ENCODE data around the gene ARAP1. TPM values are rescaled to one million over a fixed set of nuclear protein-coding genes. Genes with fewer than 3 reads are reported as not detected.

ARAP1 gene
- total and polyA plus RNA-seq, 2 donors (not counting 3 experiments of a cell fraction or from before 2014, with no cell fraction given): 36.8 to 66.2 TPM

GRCh38 chr11:72652133-72652532 lies 100.1 kb downstream of the ARAP1 start:
- ChIA-PET CTCF (interaction anchor here (1.1 to 2.3 kb wide), 3 partner anchors 10 to 67 kb away, joined by 3 to 9 read pairs (median 4); no protein-coding TSS in a partner anchor), POLR2A (no interaction called here)
- intact Hi-C loops (cut with micrococcal nuclease): no loop called here

DNA sequence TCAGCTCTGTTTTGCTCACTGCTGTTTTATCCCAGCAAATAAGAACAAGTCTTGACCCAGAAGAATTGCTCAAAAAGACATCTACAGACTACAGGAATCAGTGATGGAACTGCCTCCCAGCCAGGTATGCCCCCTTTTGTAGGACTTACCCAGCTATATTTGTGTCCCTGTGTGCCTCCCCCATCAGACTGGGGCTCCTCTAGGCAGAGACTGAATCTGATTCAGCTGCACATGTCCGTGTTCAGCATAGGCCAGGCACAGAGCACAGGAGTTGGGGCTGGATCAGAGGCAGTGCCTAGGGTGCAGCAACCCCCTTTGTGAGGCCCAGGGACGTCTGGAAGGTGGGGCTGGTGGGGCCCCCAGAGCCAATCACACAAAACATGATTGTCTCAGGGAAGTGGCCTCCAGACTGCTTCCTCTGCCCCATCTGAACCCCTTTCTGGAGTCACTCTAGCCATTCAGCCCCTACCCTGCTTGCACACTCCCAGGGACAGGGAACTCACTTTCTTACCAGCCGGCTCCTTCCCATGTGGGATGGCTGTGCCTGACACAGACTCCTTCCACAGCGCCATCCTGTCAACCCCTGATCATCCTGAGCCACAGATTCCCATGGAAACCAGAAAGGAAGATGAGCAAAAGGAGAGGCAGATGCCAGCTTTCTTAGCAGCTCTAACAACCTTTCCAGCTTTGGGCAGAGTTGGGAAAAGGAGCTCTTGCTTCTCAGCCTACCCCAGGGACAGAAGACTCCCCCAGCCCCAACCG lies 102.8 kb downstream of the ARAP1 start:
- CTCF ChIA-PET: interaction anchor here (1.0 to 2.0 kb wide), 5 partner anchors 33 to 64 kb away, joined by 3 to 13 read pairs (median 3); no protein-coding TSS in a partner anchor

More at GRCh38 chr11:72652133-72652532, 100.1 kb downstream of the ARAP1 start:
- H2AFZ ChIP-seq (ENCODE audit: low read depth, low read length): no peak overlapping the region
- no peaks in the 10 kb centered on the region for H3K9me1 ChIP-seq (replicated peaks; ENCODE audit: control insufficient read depth, extremely low read depth, insufficient read depth, low read length)
- TF ChIP-seq JUN (IDR thresholded peaks at IDR 0.05; ENCODE audit: borderline replicate concordance, insufficient read depth, insufficient read length, low read depth) (no peak), EZH2 (IDR thresholded peaks at IDR 0.05; ENCODE audit: borderline replicate concordance, low read depth, low read length, severe bottlenecking) (no peak), GATA2 (IDR thresholded peaks at IDR 0.05; ENCODE audit: insufficient read depth, insufficient read length, low read depth, low read length) (no peak)
- TF ChIP-seq, protein P1, sequence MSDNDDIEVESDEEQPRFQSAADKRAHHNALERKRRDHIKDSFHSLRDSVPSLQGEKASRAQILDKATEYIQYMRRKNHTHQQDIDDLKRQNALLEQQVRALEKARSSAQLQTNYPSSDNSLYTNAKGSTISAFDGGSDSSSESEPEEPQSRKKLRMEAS (IDR thresholded peaks at IDR 0.05; ENCODE audit: insufficient read depth, insufficient read length): no peak
- BruUV-seq (replicated peaks): no TSS peak
- no peaks in the 10 kb centered on the region for H4K20me1 ChIP-seq (replicated peaks; ENCODE audit: control insufficient read depth, extremely low read depth, insufficient read depth, low read length)
- no peaks in the 10 kb centered on the region for H3K4me1 ChIP-seq (ENCODE audit: control insufficient read depth, extremely low read depth, insufficient read depth, low read length)
- dilution Hi-C loops (cut with MboI; ENCODE audit: extremely low pct_ligation_motif_present, low sequenced_read_pairs): no loop called here
- FAIRE-seq: no peak
- H3K27ac ChIP-seq (ENCODE audit: insufficient read depth, low read depth, low read length): no peak overlapping the region
- no peaks in the 10 kb centered on the region for H3K27me3 ChIP-seq (ENCODE audit: control insufficient read depth in 2 of 2, insufficient read depth in 2 of 2, low read length in 2 of 2)
- no peak overlapping the region for H3K4me2 ChIP-seq (ENCODE audit: insufficient read depth, low read length)
- DNase-seq (ENCODE audit: low read depth, low spot score): no peak
- H3K36me3 ChIP-seq (ENCODE audit: control insufficient read depth in 2 of 2, extremely low read depth in 1 of 2, insufficient read depth in 2 of 2, low read length in 2 of 2): no peaks in the 10 kb centered on the region
- H3K79me2 ChIP-seq (ENCODE audit: control insufficient read depth, insufficient read depth, low read length): no peaks in the 10 kb centered on the region
- no peak overlapping the region for H3K4me3 ChIP-seq (replicated peaks in 1 of 3; ENCODE audit: insufficient read depth in 1 of 3, low read depth in 1 of 3, low read length in 3 of 3)
- H3K9ac ChIP-seq (replicated peaks; ENCODE audit: extremely low read depth, insufficient read depth, low read length): no peak overlapping the region
- no peaks in the 10 kb centered on the region for H3K9me3 ChIP-seq (replicated peaks; ENCODE audit: control insufficient read depth, insufficient read depth, low read length)

More for the DNA sequence above, 102.8 kb downstream of the ARAP1 start:
- dilution Hi-C loops (cut with MboI; ENCODE audit: extremely low pct_ligation_motif_present, low sequenced_read_pairs) (no loop called here), intact Hi-C loops (cut with micrococcal nuclease) (no loop called here)
- POLR2A ChIA-PET: no interaction called here
- Histone ChIP-seq H3K4me2 (ENCODE audit: insufficient read depth, low read length) (no peak overlapping the region), H3K27me3 (ENCODE audit: control insufficient read depth in 2 of 2, insufficient read depth in 2 of 2, low read length in 2 of 2) (no peaks in the 10 kb centered on the region), H4K20me1 (replicated peaks; ENCODE audit: control insufficient read depth, extremely low read depth, insufficient read depth, low read length) (no peaks in the 10 kb centered on the region), H3K27ac (ENCODE audit: insufficient read depth, low read depth, low read length) (no peak overlapping the region), H3K4me3 (replicated peaks in 1 of 3; ENCODE audit: insufficient read depth in 1 of 3, low read depth in 1 of 3, low read length in 3 of 3) (no peak overlapping the region), H2AFZ (ENCODE audit: low read depth, low read length) (no peak overlapping the region), H3K79me2 (ENCODE audit: control insufficient read depth, insufficient read depth, low read length) (no peaks in the 10 kb centered on the region), H3K9ac (replicated peaks; ENCODE audit: extremely low read depth, insufficient read depth, low read length) (no peak overlapping the region), H3K4me1 (ENCODE audit: control insufficient read depth, extremely low read depth, insufficient read depth, low read length) (no peaks in the 10 kb centered on the region), H3K9me3 (replicated peaks; ENCODE audit: control insufficient read depth, insufficient read depth, low read length) (no peaks in the 10 kb centered on the region), H3K36me3 (ENCODE audit: control insufficient read depth in 2 of 2, extremely low read depth in 1 of 2, insufficient read depth in 2 of 2, low read length in 2 of 2) (no peaks in the 10 kb centered on the region), H3K9me1 (replicated peaks; ENCODE audit: control insufficient read depth, extremely low read depth, insufficient read depth, low read length) (no peaks in the 10 kb centered on the region)
- TF ChIP-seq POLR2AphosphoS5 (IDR thresholded peaks at IDR 0.05; ENCODE audit: insufficient read depth, low read depth, low read length): no peak
- TF ChIP-seq, protein P2, sequence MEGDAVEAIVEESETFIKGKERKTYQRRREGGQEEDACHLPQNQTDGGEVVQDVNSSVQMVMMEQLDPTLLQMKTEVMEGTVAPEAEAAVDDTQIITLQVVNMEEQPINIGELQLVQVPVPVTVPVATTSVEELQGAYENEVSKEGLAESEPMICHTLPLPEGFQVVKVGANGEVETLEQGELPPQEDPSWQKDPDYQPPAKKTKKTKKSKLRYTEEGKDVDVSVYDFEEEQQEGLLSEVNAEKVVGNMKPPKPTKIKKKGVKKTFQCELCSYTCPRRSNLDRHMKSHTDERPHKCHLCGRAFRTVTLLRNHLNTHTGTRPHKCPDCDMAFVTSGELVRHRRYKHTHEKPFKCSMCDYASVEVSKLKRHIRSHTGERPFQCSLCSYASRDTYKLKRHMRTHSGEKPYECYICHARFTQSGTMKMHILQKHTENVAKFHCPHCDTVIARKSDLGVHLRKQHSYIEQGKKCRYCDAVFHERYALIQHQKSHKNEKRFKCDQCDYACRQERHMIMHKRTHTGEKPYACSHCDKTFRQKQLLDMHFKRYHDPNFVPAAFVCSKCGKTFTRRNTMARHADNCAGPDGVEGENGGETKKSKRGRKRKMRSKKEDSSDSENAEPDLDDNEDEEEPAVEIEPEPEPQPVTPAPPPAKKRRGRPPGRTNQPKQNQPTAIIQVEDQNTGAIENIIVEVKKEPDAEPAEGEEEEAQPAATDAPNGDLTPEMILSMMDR (IDR thresholded peaks at IDR 0.05; ENCODE audit: extremely low read depth in 1 of 2, insufficient read depth in 1 of 2, low read depth in 1 of 2, low read length in 2 of 2): no peak
- BruUV-seq (replicated peaks): no TSS peak
- DNase-seq (ENCODE audit: low read depth, low spot score) (no peak), FAIRE-seq (no peak)
